Measurements from ENCODE around the gene KRT6A. TPM values are rescaled to one million over a fixed set of nuclear protein-coding genes. Genes with fewer than 3 reads are reported as not detected.

The KRT6A gene
- total RNA-seq, 1 experiment from 2014 or later: 55.9 TPM

- Histone ChIP-seq H3K9me3 (ENCODE audit: insufficient read depth, low read depth) (no peaks in the 10 kb centered on the region), H3K79me2 (ENCODE audit: low read depth) (no peaks in the 10 kb centered on the region), H3K4me1 (replicated peaks; ENCODE audit: insufficient read depth) (peaks cover 22% of the 10 kb centered on the region), H2AFZ (no peak overlapping the region), H3K4me3 (no peak overlapping the region), H3K27ac (no peak overlapping the region), H3K9me2 (ENCODE audit: insufficient read depth) (no peaks in the 10 kb centered on the region), H4K20me1 (ENCODE audit: insufficient read depth) (no peaks in the 10 kb centered on the region), H3K4me2 (no peak overlapping the region), H3K36me3 (ENCODE audit: low read depth) (no peaks in the 10 kb centered on the region), H3F3A (ENCODE audit: insufficient read depth, low read depth) (peaks cover 7% of the 10 kb centered on the region; the same call in 1 of the 2 replicates), H3K27me3 (ENCODE audit: insufficient read depth, low read depth) (no peaks in the 10 kb centered on the region)
- intact Hi-C loops (cut with micrococcal nuclease; ENCODE audit: unreplicated experiment): no loop called here
- no peak for TF ChIP-seq EZH2 (IDR thresholded peaks at IDR 0.05; ENCODE audit: low read depth)
- TF ChIP-seq CTCF (conservative IDR thresholded peaks at IDR 0.05): no peak
- DNase-seq: no peak
- ChIA-PET CTCF (no interaction called here), POLR2A (ENCODE audit: unreplicated experiment) (interaction anchor here (0.6 kb wide), 1 partner anchor 14 kb away, joined by 4 read pairs; no protein-coding TSS in a partner anchor)
- BruUV-seq (replicated peaks): no TSS peak
These were observed 47.5 kb upstream of the KRT6A start for GRCh38 chr12:52540531-52540930.

GRCh38 chr12:52539821-52540173, 46.7 kb upstream of the KRT6A start:
- CTCF ChIA-PET: no interaction called here
- Histone ChIP-seq H3F3A (ENCODE audit: insufficient read depth, low read depth) (peaks cover 7% of the 10 kb centered on the region; the same call in 1 of the 2 replicates), H3K27ac (no peak overlapping the region), H3K27me3 (ENCODE audit: insufficient read depth, low read depth) (no peaks in the 10 kb centered on the region), H3K4me1 (replicated peaks; ENCODE audit: insufficient read depth) (peaks cover 22% of the 10 kb centered on the region), H3K4me3 (no peak overlapping the region), H3K36me3 (ENCODE audit: low read depth) (no peaks in the 10 kb centered on the region), H3K9me3 (ENCODE audit: insufficient read depth, low read depth) (no peaks in the 10 kb centered on the region), H3K4me2 (peak overlapping the region; percentile 58), H3K79me2 (ENCODE audit: low read depth) (no peaks in the 10 kb centered on the region), H4K20me1 (ENCODE audit: insufficient read depth) (no peaks in the 10 kb centered on the region), H2AFZ (no peak overlapping the region), H3K9me2 (ENCODE audit: insufficient read depth) (no peaks in the 10 kb centered on the region)
- TF ChIP-seq CTCF (conservative IDR thresholded peaks at IDR 0.05) (no peak), EZH2 (IDR thresholded peaks at IDR 0.05; ENCODE audit: low read depth) (no peak)
- no peak for DNase-seq
- no TSS peak for BruUV-seq (replicated peaks)
- POLR2A ChIA-PET (ENCODE audit: unreplicated experiment): interaction anchor here (0.6 kb wide), 2 partner anchors 15 to 27 kb away, joined by 4 to 9 read pairs; no protein-coding TSS in a partner anchor
- intact Hi-C loops (cut with micrococcal nuclease; ENCODE audit: unreplicated experiment): no loop called here

- H3K9me2 ChIP-seq (ENCODE audit: insufficient read depth): no peaks in the 10 kb centered on the region
- H2AFZ ChIP-seq: no peak overlapping the region
- H3K79me2 ChIP-seq (ENCODE audit: low read depth): no peaks in the 10 kb centered on the region
- H4K20me1 ChIP-seq (ENCODE audit: insufficient read depth): no peaks in the 10 kb centered on the region
- BruUV-seq (replicated peaks): no TSS peak
- no peaks in the 10 kb centered on the region for H3K9me3 ChIP-seq (ENCODE audit: insufficient read depth, low read depth)
- no peaks in the 10 kb centered on the region for H3K36me3 ChIP-seq (ENCODE audit: low read depth)
- intact Hi-C loops (cut with micrococcal nuclease; ENCODE audit: unreplicated experiment): no loop called here
- CTCF ChIA-PET: no interaction called here
- no peak overlapping the region for H3K4me3 ChIP-seq
- H3K4me1 ChIP-seq (replicated peaks; ENCODE audit: insufficient read depth): peaks cover 22% of the 10 kb centered on the region
- H3K4me2 ChIP-seq: peak overlapping the region; percentile 58
- H3F3A ChIP-seq (ENCODE audit: insufficient read depth, low read depth): peaks cover 7% of the 10 kb centered on the region; the same call in 1 of the 2 replicates
- POLR2A ChIA-PET (ENCODE audit: unreplicated experiment): interaction anchor here (0.6 to 0.7 kb wide), 3 partner anchors 19 to 349 kb away, joined by 4 to 9 read pairs (median 8); partner anchors contain the start of gene KRT5
- 0 out of 2 replicates have a peak overlapping the region, but pooled peaks have one; percentile 24 for H3K27ac ChIP-seq
- peak in 1 of 2 experiments; percentile 71 for DNase-seq
- TF ChIP-seq CTCF (conservative IDR thresholded peaks at IDR 0.05) (no peak), EZH2 (IDR thresholded peaks at IDR 0.05; ENCODE audit: low read depth) (no peak)
- H3K27me3 ChIP-seq (ENCODE audit: insufficient read depth, low read depth): no peaks in the 10 kb centered on the region
These were observed 46.2 kb upstream of the KRT6A start for GRCh38 chr12:52539083-52539820.

All from PC-9 (cell line).